Activated T-cell treated with anti-CD3 and anti-CD28 coated beads, Interleukin-2, amount 50 U/mL, for 72 hours (primary cell): ENCODE results near the gene MAPK14. TPM values are rescaled to one million over a fixed set of nuclear protein-coding genes. Genes with fewer than 3 reads are reported as not detected.

Experiments used
- ATAC-seq, 2 donors: fragments of 150-1000 bp; cut with Tn5 transposase; replicated peaks in 1 of 2; 2 replicates each; pipeline ENCODE4 v1.10.0; 2021; ENCODE audit warnings: moderate library complexity in 2 of 2, mild to moderate bottlenecking in 1 of 2
- DNase-seq, 2 donors: peaks; one replicate each; pipeline ENCODE4 v3.0.0; 2021 to 2022; ENCODE audit warnings: mixed read lengths in 1 of 2
- H3K27ac Mint-ChIP-seq: one replicate; pipeline ENCODE4 v1.8.0; 2022; ENCODE audit warnings: mild to moderate bottlenecking, moderate library complexity, mixed read lengths
- H3K27me3 Mint-ChIP-seq: one replicate; pipeline ENCODE4 v1.8.0; 2022; ENCODE audit warnings: low read depth, mixed read lengths
- H3K36me3 Mint-ChIP-seq, 2 donors: one replicate each; pipeline ENCODE4 v1.8.0; 2022; ENCODE audit warnings: mixed read lengths in 2 of 2, mild to moderate bottlenecking in 1 of 2; ENCODE audit not compliant: insufficient read depth in 2 of 2
- H3K4me1 Mint-ChIP-seq: one replicate; pipeline ENCODE4 v1.8.0; 2022; ENCODE audit warnings: low read depth, mixed read lengths
- H3K4me3 Mint-ChIP-seq, 2 donors: one replicate each; pipeline ENCODE4 v1.8.0; 2022; ENCODE audit warnings: mild to moderate bottlenecking in 2 of 2, mixed read lengths in 2 of 2, moderate library complexity in 2 of 2
- H3K9me3 Mint-ChIP-seq, 2 donors: one replicate each; pipeline ENCODE4 v1.8.0; 2022; ENCODE audit warnings: mixed read lengths in 2 of 2
- total RNA-seq, 2 donors: library from RNA; stranded (reverse); gene quantifications; one replicate each; pipeline ENCODE4 v1.2.3, GENCODE V29; 2022

Gene MAPK14
- total RNA-seq, 2 donors from 2014 or later: 53.0 to 63.4 TPM

GRCh38 chr6:36102853-36103252, 75.2 kb downstream of the MAPK14 start:
- Mint-ChIP-seq H3K9me3 (no peaks in the 10 kb centered on the region), H3K4me3 (no peak overlapping the region), H3K27me3 (no peaks in the 10 kb centered on the region), H3K4me1 (peaks cover 19% of the 10 kb centered on the region), H3K27ac (peak overlapping the region; percentile 0), H3K36me3 (peaks cover 0 to 10% of the 10 kb centered on the region in 2 donors)
- ATAC-seq: no peak
- no peak for DNase-seq

- H3K27me3 Mint-ChIP-seq: no peaks in the 10 kb centered on the region
- H3K4me3 Mint-ChIP-seq: no peak overlapping the region
- ATAC-seq: no peak
- no peak overlapping the region for H3K27ac Mint-ChIP-seq
- H3K4me1 Mint-ChIP-seq: peaks cover 16% of the 10 kb centered on the region
- no peaks in the 10 kb centered on the region for H3K9me3 Mint-ChIP-seq
- H3K36me3 Mint-ChIP-seq: peaks cover 0 to 14% of the 10 kb centered on the region in 2 donors
- DNase-seq: no peak
These were observed 77.2 kb downstream of the MAPK14 start for GRCh38 chr6:36104836-36105235.

GRCh38 chr6:36109092-36109491, 81.5 kb downstream of the MAPK14 start:
- H3K36me3 Mint-ChIP-seq: peaks cover 0 to 7% of the 10 kb centered on the region in 2 donors
- H3K4me1 Mint-ChIP-seq: peaks cover 22% of the 10 kb centered on the region
- H3K27ac Mint-ChIP-seq: peak overlapping the region; percentile 58
- H3K9me3 Mint-ChIP-seq: no peaks in the 10 kb centered on the region
- ATAC-seq (peak; percentile 43 to 90), DNase-seq (no peak)
- peak overlapping the region in 1 of 2 donors; percentile 3 for H3K4me3 Mint-ChIP-seq
- no peaks in the 10 kb centered on the region for H3K27me3 Mint-ChIP-seq

- H3K36me3 Mint-ChIP-seq: peaks cover 0 to 7% of the 10 kb centered on the region in 2 donors
- ATAC-seq: no peak
These were observed 82.4 kb downstream of the MAPK14 start for GRCh38 chr6:36110050-36110449.

GRCh38 chr6:36110863-36111262, 83.3 kb downstream of the MAPK14 start:
- H3K27me3 Mint-ChIP-seq: no peaks in the 10 kb centered on the region
- H3K4me1 Mint-ChIP-seq: peaks cover 40% of the 10 kb centered on the region
- no peak overlapping the region for H3K4me3 Mint-ChIP-seq
- H3K36me3 Mint-ChIP-seq: peaks cover 0 to 7% of the 10 kb centered on the region in 2 donors
- H3K9me3 Mint-ChIP-seq: no peaks in the 10 kb centered on the region
- H3K27ac Mint-ChIP-seq: peak overlapping the region; percentile 1
- DNase-seq: no peak
- ATAC-seq: no peak

More at GRCh38 chr6:36110050-36110449, 82.4 kb downstream of the MAPK14 start:
- H3K27ac Mint-ChIP-seq: peak overlapping the region; percentile 1
- H3K27me3 Mint-ChIP-seq: no peaks in the 10 kb centered on the region
- no peak for DNase-seq
- H3K4me1 Mint-ChIP-seq: peaks cover 32% of the 10 kb centered on the region
- H3K4me3 Mint-ChIP-seq: no peak overlapping the region
- H3K9me3 Mint-ChIP-seq: no peaks in the 10 kb centered on the region

- Mint-ChIP-seq H3K4me3 (no peak overlapping the region), H3K4me1 (peaks cover 46% of the 10 kb centered on the region), H3K27me3 (no peaks in the 10 kb centered on the region), H3K27ac (no peak overlapping the region), H3K9me3 (no peaks in the 10 kb centered on the region), H3K36me3 (peaks cover 0 to 7% of the 10 kb centered on the region in 2 donors)
- no peak for DNase-seq
- ATAC-seq: no peak
These were observed 83.9 kb downstream of the MAPK14 start for GRCh38 chr6:36111526-36111925.

- Mint-ChIP-seq H3K27me3 (no peaks in the 10 kb centered on the region), H3K9me3 (no peaks in the 10 kb centered on the region), H3K4me3 (no peak overlapping the region), H3K36me3 (peaks cover 0 to 2% of the 10 kb centered on the region in 2 donors), H3K4me1 (peaks cover 62% of the 10 kb centered on the region), H3K27ac (no peak overlapping the region)
- no peak for ATAC-seq
- no peak for DNase-seq
These were observed 85.4 kb downstream of the MAPK14 start for GRCh38 chr6:36113049-36113448.

- no peaks in the 10 kb centered on the region for H3K36me3 Mint-ChIP-seq
- H3K9me3 Mint-ChIP-seq: no peaks in the 10 kb centered on the region
- H3K27me3 Mint-ChIP-seq: no peaks in the 10 kb centered on the region
- DNase-seq (no peak), ATAC-seq (no peak)
- peaks cover 65% of the 10 kb centered on the region for H3K4me1 Mint-ChIP-seq
- peak overlapping the region; percentile 60 for H3K27ac Mint-ChIP-seq
- H3K4me3 Mint-ChIP-seq: no peak overlapping the region
These were observed 86.1 kb downstream of the MAPK14 start for GRCh38 chr6:36113703-36114102.

GRCh38 chr6:36114798-36115408, 87.3 kb downstream of the MAPK14 start:
- Mint-ChIP-seq H3K4me1 (peaks cover 70% of the 10 kb centered on the region), H3K36me3 (no peaks in the 10 kb centered on the region), H3K27me3 (no peaks in the 10 kb centered on the region), H3K9me3 (no peaks in the 10 kb centered on the region), H3K27ac (peak overlapping the region; percentile 79), H3K4me3 (peak overlapping the region; percentile 26 to 40)
- ATAC-seq (no peak), DNase-seq (no peak)

- no peaks in the 10 kb centered on the region for H3K36me3 Mint-ChIP-seq
- no peaks in the 10 kb centered on the region for H3K9me3 Mint-ChIP-seq
- H3K27me3 Mint-ChIP-seq: no peaks in the 10 kb centered on the region
- no peak for ATAC-seq
- H3K27ac Mint-ChIP-seq: no peak overlapping the region
- H3K4me1 Mint-ChIP-seq: peaks cover 75% of the 10 kb centered on the region
- DNase-seq: no peak
- H3K4me3 Mint-ChIP-seq: no peak overlapping the region
These were observed 87.8 kb downstream of the MAPK14 start for GRCh38 chr6:36115412-36115811.

GRCh38 chr6:36116066-36116864, 88.7 kb downstream of the MAPK14 start:
- no peak for ATAC-seq
- peaks cover 84% of the 10 kb centered on the region for H3K4me1 Mint-ChIP-seq
- H3K27me3 Mint-ChIP-seq: no peaks in the 10 kb centered on the region
- no peaks in the 10 kb centered on the region for H3K36me3 Mint-ChIP-seq
- no peak for DNase-seq
- H3K9me3 Mint-ChIP-seq: no peaks in the 10 kb centered on the region
- H3K4me3 Mint-ChIP-seq: no peak overlapping the region
- no peak overlapping the region for H3K27ac Mint-ChIP-seq

- no peaks in the 10 kb centered on the region for H3K36me3 Mint-ChIP-seq
- peaks cover 91% of the 10 kb centered on the region for H3K4me1 Mint-ChIP-seq
- no peaks in the 10 kb centered on the region for H3K27me3 Mint-ChIP-seq
These were observed 89.3 kb downstream of the MAPK14 start for GRCh38 chr6:36116943-36117342.

GRCh38 chr6:36117658-36118549, 90.3 kb downstream of the MAPK14 start:
- Mint-ChIP-seq H3K36me3 (no peaks in the 10 kb centered on the region), H3K9me3 (no peaks in the 10 kb centered on the region), H3K27ac (peak overlapping the region; percentile 39), H3K27me3 (no peaks in the 10 kb centered on the region), H3K4me3 (no peak overlapping the region), H3K4me1 (peaks cover 100% of the 10 kb centered on the region)
- ATAC-seq (no peak), DNase-seq (no peak)

More at GRCh38 chr6:36116943-36117342, 89.3 kb downstream of the MAPK14 start:
- Mint-ChIP-seq H3K4me3 (no peak overlapping the region), H3K27ac (no peak overlapping the region), H3K9me3 (no peaks in the 10 kb centered on the region)
- DNase-seq (no peak), ATAC-seq (no peak)
